Measurements from ENCODE around the gene PDE11A.
"Not testable (repeated sequence)": the region's sequence is repeated elsewhere in the genome, so short reads cannot be mapped to it uniquely, and the experiment has no call there.

The PDE11A gene

DNA sequence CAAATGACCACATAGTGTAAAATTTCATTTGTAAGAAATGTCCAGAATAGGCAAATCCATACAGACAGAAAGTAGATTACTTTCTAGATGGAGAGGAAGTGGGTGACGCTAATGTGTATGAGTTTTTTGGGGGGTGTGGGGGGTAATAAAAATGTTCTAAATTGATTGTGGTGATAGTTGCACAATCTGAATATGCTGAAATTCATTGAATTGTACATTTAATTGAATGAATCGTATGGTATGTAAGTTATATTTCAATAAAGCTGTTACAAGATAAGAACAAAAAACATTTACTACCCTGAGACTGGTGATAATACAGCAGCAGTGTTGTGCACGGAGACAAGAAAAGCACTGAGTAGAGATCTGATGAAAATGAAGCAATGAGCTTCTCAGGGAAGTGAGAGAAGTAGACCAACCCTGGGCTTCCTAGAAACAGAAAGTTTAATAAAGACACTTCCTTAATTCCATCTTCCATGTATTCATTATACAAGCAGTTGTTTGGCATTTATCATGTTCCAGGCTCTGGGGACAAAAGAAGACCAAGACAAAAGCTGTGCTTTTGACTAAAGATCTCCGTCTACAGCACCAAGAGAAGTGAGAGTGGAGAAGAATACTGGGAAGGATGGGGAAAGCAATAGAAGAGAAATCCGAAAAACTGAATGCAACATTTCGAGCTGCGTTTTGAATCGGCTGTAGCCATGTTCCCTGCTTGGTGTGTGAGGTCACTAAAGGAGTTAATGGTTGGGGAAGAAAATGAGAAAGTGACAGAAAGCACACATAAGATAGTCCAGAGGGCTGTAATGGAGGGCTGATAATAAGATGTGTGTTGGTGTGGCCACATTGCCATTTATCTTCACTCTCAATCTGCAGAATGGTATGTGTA, 1.8 kb upstream of the PDE11A start:
- no peak for DNase-seq (ENCODE audit: low spot score)

DNA sequence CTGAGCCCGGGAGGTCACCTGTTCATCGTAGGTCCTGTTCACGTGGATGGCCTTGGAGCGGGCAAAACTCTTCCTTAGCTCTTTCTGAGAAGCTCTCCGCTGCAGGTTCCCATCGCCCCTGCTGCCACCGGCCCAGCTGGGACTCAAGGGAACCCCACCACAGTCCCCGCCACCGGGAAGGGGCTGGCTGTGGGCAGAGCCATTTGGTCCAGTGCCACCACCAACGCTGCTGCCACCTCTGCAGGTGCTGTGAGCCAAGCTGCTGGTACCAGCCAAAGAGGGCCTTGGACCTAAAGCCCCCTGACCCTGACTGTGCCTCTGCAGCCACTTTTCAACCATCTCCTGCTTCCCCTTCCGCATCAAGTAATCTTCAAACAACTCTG, 586 bp downstream of the PDE11A start:
- DNase-seq (ENCODE audit: low spot score), result no peak

- DNase-seq (ENCODE audit: low spot score), result no peak
These were observed 1.8 kb downstream of the PDE11A start for GRCh38 chr2:178070824-178071223.

DNA sequence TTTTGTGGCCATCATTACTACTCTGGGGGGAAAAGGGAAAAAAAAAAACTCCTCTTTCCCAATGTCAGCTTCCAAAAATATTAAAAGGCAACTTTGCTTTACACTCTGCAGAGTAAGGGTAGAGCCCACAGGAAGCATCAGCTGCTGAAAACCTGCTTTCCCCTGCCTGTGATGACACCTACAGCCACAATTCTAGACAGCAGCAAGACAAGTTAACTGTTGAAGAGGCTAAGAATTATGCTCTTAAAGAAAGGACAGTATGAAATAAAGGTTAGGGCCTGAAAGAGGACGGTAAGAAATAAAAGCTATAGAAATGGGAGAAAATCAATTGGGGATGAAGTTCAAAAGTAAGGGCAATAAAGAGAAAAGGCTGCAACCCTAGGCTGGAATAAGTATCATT, 3.0 kb downstream of the PDE11A start:
- no peak for DNase-seq (ENCODE audit: low spot score)

- DNase-seq (ENCODE audit: low spot score), result no peak
These were observed 3.6 kb downstream of the PDE11A start for GRCh38 chr2:178068823-178069454.

- no peak for DNase-seq (ENCODE audit: low spot score)
These were observed 5.5 kb downstream of the PDE11A start for GRCh38 chr2:178066890-178067669.

GRCh38 chr2:178066324-178066723, 6.3 kb downstream of the PDE11A start:
- no peak for DNase-seq (ENCODE audit: low spot score)

DNA sequence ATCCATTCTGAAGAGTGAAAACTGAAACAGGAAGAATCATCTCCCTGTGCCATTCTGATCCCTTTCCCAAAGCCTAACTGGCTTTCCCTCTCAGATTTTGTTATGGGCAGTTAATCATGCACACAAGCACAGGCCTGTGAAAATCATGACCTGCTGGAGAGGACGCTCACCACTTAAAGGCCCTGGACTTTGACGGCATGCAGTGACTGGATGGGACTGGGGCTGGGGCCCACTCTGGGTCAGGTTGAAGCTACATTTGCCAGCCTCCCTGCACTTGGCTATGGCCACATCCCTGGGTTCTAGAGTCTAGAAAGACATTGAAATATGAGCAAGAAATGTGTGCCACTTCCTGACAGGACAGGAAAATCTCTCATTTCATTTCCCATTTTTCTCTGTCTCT, 12.9 kb downstream of the PDE11A start:
- DNase-seq (ENCODE audit: low spot score), result no peak

DNA sequence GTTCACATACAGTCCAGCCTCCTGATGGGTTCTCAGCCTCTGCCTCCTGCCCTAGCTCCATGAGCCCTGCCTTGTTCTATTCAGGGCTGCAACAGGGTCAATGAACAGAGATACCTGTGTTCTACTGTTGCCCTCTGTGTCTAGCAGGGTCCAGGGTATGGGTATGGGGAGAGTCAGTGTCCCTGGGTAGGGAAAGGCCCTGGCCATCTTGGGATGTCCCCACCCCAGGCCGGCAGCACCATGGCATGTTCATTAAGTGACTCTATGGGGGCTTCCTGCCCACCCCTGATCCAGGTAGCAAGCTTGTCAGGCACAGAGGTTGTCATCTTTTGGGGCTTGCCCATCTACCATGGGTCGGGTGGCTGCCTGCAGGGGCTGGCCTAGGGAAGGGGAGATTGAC, 13.5 kb downstream of the PDE11A start:
- no peak for DNase-seq (ENCODE audit: low spot score)

GRCh38 chr2:178057179-178057680, 15.3 kb downstream of the PDE11A start:
- DNase-seq (ENCODE audit: low spot score), result no peak

- DNase-seq (ENCODE audit: low spot score), result no peak
These were observed 16.2 kb downstream of the PDE11A start for GRCh38 chr2:178056345-178056744.

DNA sequence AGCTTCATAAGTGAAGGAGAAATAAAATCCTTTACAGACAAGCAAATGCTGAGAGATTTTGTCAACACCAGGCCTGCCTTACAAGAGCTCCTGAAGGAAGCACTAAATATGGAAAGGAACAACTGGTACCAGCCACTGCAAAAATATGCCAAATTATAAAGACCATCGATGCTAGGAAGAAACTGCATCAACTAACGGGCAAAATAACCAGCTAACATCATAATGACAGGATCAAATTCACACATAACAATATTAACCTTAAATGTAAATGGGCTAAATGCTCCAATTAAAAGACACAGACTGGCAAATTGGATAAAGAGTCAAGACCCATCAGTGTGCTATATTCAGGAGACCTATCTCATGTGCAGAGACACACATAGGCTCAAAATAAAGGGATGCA, 21.3 kb downstream of the PDE11A start:
- DNase-seq (ENCODE audit: low spot score), result not testable (repeated sequence)

GRCh38 chr2:178047391-178047790, 25.2 kb downstream of the PDE11A start:
- DNase-seq (ENCODE audit: low spot score), result no peak

GRCh38 chr2:178044836-178045235, 27.7 kb downstream of the PDE11A start:
- DNase-seq (ENCODE audit: low spot score), result no peak

DNA sequence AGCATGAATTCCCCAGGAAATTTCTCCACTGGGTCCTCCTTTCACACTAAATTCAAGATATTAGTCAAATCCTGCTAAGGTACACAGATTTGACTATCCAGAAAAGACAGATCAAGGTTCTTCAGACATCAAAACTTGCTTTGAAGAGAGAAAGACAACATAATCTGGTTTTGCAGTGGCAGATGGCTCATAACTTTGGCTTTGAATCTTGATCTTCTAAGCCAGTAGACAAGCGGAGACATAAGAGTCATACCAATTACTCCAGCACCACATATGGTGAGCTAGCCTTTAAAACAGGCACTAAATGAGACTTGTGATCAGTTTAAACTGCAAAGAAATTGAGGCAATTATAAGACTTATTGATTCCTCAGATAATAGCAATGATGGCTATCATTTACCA, 29.3 kb downstream of the PDE11A start:
- no peak for DNase-seq (ENCODE audit: low spot score)

GRCh38 chr2:178033583-178033982, 39.0 kb downstream of the PDE11A start:
- not testable (repeated sequence) for DNase-seq (ENCODE audit: low spot score)

GRCh38 chr2:178029342-178029741, 43.2 kb downstream of the PDE11A start:
- no peak for DNase-seq (ENCODE audit: low spot score)

GRCh38 chr2:178025551-178026185, 46.9 kb downstream of the PDE11A start:
- no peak for DNase-seq (ENCODE audit: low spot score)

DNA sequence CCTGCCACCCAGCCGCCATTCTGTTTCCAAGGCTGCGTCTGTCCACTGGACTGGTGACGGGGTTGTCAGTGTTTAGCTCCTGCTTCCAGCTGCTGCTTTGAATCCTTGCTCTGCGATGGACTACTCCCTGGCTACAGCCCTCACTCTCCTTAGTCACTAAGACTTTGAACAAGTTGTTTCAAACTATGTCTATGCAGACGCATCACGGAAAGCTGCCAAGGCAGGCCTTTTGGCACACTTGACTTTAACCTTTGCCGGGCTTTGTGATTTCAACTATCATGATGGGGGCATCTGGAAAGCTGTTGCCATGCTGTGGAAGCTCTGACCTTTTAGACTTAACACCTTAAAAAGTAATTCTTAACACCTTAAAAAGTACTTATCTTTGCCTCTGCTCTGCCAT, 54.4 kb downstream of the PDE11A start:
- no peak for DNase-seq (ENCODE audit: low spot score)

DNA sequence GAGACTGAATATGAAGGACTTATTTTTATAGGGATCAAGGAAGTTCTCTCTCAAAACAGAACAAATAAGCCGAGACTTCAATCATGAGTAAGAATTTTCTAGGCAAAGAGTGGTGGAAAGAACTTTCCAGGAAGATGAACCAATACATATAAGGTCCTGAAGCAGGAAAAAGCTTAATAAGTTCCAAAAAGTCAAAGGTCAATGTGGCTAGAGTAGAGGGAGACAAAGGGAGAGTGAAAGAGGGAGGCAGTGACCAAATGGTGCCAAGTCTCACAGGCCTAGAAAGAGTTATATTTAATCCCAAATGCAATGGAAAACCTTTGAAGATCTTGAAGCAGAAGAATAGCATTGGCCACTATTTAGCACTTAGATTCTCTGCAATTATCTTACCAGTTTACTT, 56.0 kb downstream of the PDE11A start:
- DNase-seq (ENCODE audit: low spot score), result no peak

DNA sequence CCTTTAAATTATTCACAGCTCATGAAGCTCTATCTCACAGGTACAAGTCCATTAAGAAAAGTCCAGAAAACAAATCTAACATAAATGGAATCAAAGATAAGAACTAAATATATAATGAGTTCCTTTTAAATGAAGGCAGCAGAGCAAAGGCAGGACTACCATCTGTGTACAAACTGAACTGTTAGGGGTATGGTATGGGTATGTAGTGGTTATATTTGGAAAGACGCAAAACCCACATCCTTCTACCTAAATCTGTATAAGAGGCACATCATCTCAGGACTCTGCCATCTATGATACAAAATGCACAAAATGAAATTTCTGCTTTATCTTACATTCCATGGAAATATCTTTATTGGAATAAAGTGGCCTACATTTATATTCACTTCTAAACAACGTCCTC, 59.9 kb downstream of the PDE11A start:
- no peak for DNase-seq (ENCODE audit: low spot score)

DNA sequence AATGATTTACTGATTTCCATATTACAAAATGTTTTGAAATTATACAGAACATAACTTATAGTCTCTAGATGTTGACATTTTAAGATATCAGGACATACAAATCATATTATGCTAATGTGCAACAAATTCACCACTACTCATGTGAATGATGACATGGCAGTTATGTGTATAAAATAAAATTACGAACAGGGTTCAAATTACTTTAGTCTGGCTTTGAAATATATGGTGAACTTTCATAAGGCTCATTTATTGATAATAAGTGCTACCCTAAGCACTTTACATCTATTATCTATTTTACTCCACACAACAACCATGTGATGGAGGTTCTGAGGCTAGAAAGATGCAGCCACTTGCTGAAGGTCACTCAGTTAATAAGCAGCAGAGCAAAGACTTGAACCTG, 62.8 kb downstream of the PDE11A start:
- DNase-seq (ENCODE audit: low spot score), result no peak
